H9 (cell line): Measurements from ENCODE around the gene GK2. TPM values are rescaled to one million over a fixed set of nuclear protein-coding genes. Genes with fewer than 3 reads are reported as not detected.

Experiments
- DNase-seq: peaks from one replicate; pipeline ENCODE4 v3.0.0-alpha.2; 2017
- H2AFZ ChIP-seq: one replicate; pipeline ENCODE4 v1.6.1; 2013; ENCODE audit warnings: mild to moderate bottlenecking, low read length, control low read depth, moderate library complexity
- H2AK5ac ChIP-seq: 2 replicates; pipeline ENCODE4 v1.6.1; 2013; ENCODE audit warnings: low read length, control low read depth, mixed read lengths; ENCODE audit not compliant: insufficient read length
- H2BK120ac ChIP-seq: one replicate; pipeline ENCODE4 v1.6.1; 2013; ENCODE audit warnings: low read depth, mild to moderate bottlenecking, low read length, control low read depth, inconsistent platforms; ENCODE audit not compliant: poor library complexity, severe bottlenecking
- H2BK12ac ChIP-seq: 2 replicates; pipeline ENCODE4 v1.6.1; 2013; ENCODE audit warnings: low read length, control low read depth, mixed read lengths, low read depth; ENCODE audit not compliant: insufficient read length
- H2BK15ac ChIP-seq: 2 replicates; pipeline ENCODE4 v1.6.1; 2013; ENCODE audit warnings: low read depth, low read length, control low read depth
- H2BK20ac ChIP-seq: one replicate; pipeline ENCODE4 v1.6.1; 2013; ENCODE audit warnings: low read depth, mild to moderate bottlenecking, low read length, control low read depth, inconsistent platforms; ENCODE audit not compliant: poor library complexity, severe bottlenecking
- H2BK5ac ChIP-seq: 2 replicates; pipeline ENCODE4 v1.6.1; 2013; ENCODE audit warnings: low read length, control low read depth, mixed read lengths; ENCODE audit not compliant: insufficient read length
- H3K14ac ChIP-seq: 2 replicates; pipeline ENCODE4 v1.6.1; 2013; ENCODE audit warnings: low read length, control low read depth; ENCODE audit not compliant: insufficient read depth
- H3K18ac ChIP-seq: 2 replicates; pipeline ENCODE4 v1.6.1; 2013; ENCODE audit warnings: low read depth, mild to moderate bottlenecking, mixed read lengths, low read length, control low read depth; ENCODE audit not compliant: insufficient read length
- H3K23ac ChIP-seq: 2 replicates; pipeline ENCODE4 v1.6.1; 2013; ENCODE audit warnings: low read length, control low read depth, mixed read lengths, low read depth; ENCODE audit not compliant: insufficient read length
- H3K23me2 ChIP-seq: 2 replicates; pipeline ENCODE4 v1.6.1; 2013; ENCODE audit warnings: low read depth, mild to moderate bottlenecking, mixed read lengths, low read length, control low read depth; ENCODE audit not compliant: insufficient read length, poor library complexity, severe bottlenecking
- H3K27ac ChIP-seq: 2 replicates; pipeline ENCODE4 v1.5.1; 2013; ENCODE audit warnings: low read length, control low read depth, mixed read lengths, low read depth; ENCODE audit not compliant: insufficient read length
- H3K27me3 ChIP-seq: 2 replicates; pipeline ENCODE4 v1.6.1; 2013; ENCODE audit warnings: low read length, control low read depth, inconsistent platforms; ENCODE audit not compliant: insufficient read depth
- H3K4ac ChIP-seq: 2 replicates; pipeline ENCODE4 v1.6.1; 2013; ENCODE audit warnings: low read depth, mild to moderate bottlenecking, control low read depth, inconsistent platforms, low read length, moderate library complexity
- H3K4me1 ChIP-seq: 2 replicates; pipeline ENCODE4 v1.6.1; 2013; ENCODE audit warnings: low read length, control low read depth, inconsistent platforms; ENCODE audit not compliant: insufficient read depth
- H3K4me2 ChIP-seq: 2 replicates; pipeline ENCODE4 v1.6.1; 2013; ENCODE audit warnings: low read length, control low read depth, mixed read lengths; ENCODE audit not compliant: insufficient read length, insufficient read depth
- H3K56ac ChIP-seq: 2 replicates; pipeline ENCODE4 v1.6.1; 2013; ENCODE audit warnings: low read depth, mild to moderate bottlenecking, mixed read lengths, low read length, control low read depth; ENCODE audit not compliant: insufficient read length
- H3K79me1 ChIP-seq: 2 replicates; pipeline ENCODE4 v1.6.1; 2013; ENCODE audit warnings: low read depth, mild to moderate bottlenecking, moderate library complexity, low read length, control low read depth, inconsistent platforms; ENCODE audit not compliant: insufficient read depth, poor library complexity, severe bottlenecking
- H3K79me2 ChIP-seq: 2 replicates; pipeline ENCODE4 v1.6.1; 2013; ENCODE audit warnings: low read length, control low read depth, inconsistent platforms; ENCODE audit not compliant: insufficient read depth
- H3K9ac ChIP-seq: 2 replicates; pipeline ENCODE4 v1.6.1; 2013; ENCODE audit warnings: low read length, control low read depth, mixed read lengths; ENCODE audit not compliant: insufficient read length; ENCODE audit errors: extremely low read depth
- H3K9me3 ChIP-seq: one replicate; pipeline ENCODE4 v1.6.1; 2013; ENCODE audit warnings: low read depth, low read length, inconsistent platforms; ENCODE audit not compliant: control insufficient read depth
- H3T11ph ChIP-seq: one replicate; pipeline ENCODE4 v1.6.1; 2013; ENCODE audit warnings: mild to moderate bottlenecking, low read length, control low read depth, inconsistent platforms
- H4K20me1 ChIP-seq: one replicate; pipeline ENCODE4 v1.6.1; 2013; ENCODE audit not compliant: control insufficient read depth, insufficient read length, insufficient read depth
- H4K5ac ChIP-seq: 2 replicates; pipeline ENCODE4 v1.6.1; 2013; ENCODE audit warnings: low read depth, mild to moderate bottlenecking, mixed read lengths, low read length, control low read depth; ENCODE audit not compliant: insufficient read length
- H4K8ac ChIP-seq: replicated peaks from 2 replicates; pipeline ENCODE4 v1.6.1; 2013; ENCODE audit warnings: low read length, control low read depth, mixed read lengths, low read depth; ENCODE audit not compliant: insufficient read length
- H4K91ac ChIP-seq: 2 replicates; pipeline ENCODE4 v1.6.1; 2013; ENCODE audit warnings: low read depth, mild to moderate bottlenecking, moderate library complexity, mixed read lengths, low read length, control low read depth; ENCODE audit not compliant: insufficient read length
- H3K27ac Mint-ChIP-seq, 3 experiments: 2 replicates in 2 of 3; 3 replicates in 1 of 3; pipeline ENCODE4 v1.8.0; 2020 to 2021; ENCODE audit warnings: mixed read lengths in 3 of 3, mild to moderate bottlenecking in 1 of 3, moderate library complexity in 1 of 3
- H3K27me3 Mint-ChIP-seq: 2 replicates; pipeline ENCODE4 v1.8.0; 2021; ENCODE audit warnings: low read depth, mild to moderate bottlenecking, moderate library complexity, mixed read lengths
- H3K36me3 Mint-ChIP-seq, 3 experiments: 2 replicates in 2 of 3; 3 replicates in 1 of 3; pipeline ENCODE4 v1.8.0; 2020 to 2021; ENCODE audit warnings: low read depth in 3 of 3, mixed read lengths in 3 of 3; ENCODE audit not compliant: insufficient read depth in 1 of 3
- H3K4me1 Mint-ChIP-seq, 2 experiments: 2 replicates each; pipeline ENCODE4 v1.8.0; 2020; ENCODE audit warnings: mixed read lengths in 2 of 2
- H3K4me3 Mint-ChIP-seq, 2 experiments: 2 replicates in 1 of 2; 3 replicates in 1 of 2; pipeline ENCODE4 v1.8.0; 2020 to 2021; ENCODE audit warnings: mild to moderate bottlenecking in 2 of 2, mixed read lengths in 2 of 2, moderate library complexity in 1 of 2
- H3K9me3 Mint-ChIP-seq, 2 experiments: 2 replicates in 1 of 2; 3 replicates in 1 of 2; pipeline ENCODE4 v1.8.0; 2020; ENCODE audit warnings: mild to moderate bottlenecking in 2 of 2, mixed read lengths in 2 of 2, moderate library complexity in 1 of 2
- WGBS: extraction: QIAGEN DNeasy Blood & Tissue Kit; methylation state at CpG from one replicate; pipeline ENCODE4 v1.1.7; 2013; ENCODE audit warnings: missing lambda C conversion rate, low lambda C conversion rate, mixed read lengths; ENCODE audit not compliant: insufficient read length; ENCODE audit errors: extremely low coverage; 5-methylcytosine and 5-hydroxymethylcytosine counted together
- total RNA-seq: library from RNA; stranded (reverse); gene quantifications from 2 replicates; pipeline ENCODE4 v1.2.1, GENCODE V29; 2021
- TF ChIP-seq, protein P1 (sequence below): fragments of 200-600 bp; sonication (generic); conservative IDR thresholded peaks from 3 replicates; pipeline ENCODE4 v1.8.0; 2021; ENCODE audit warnings: antibody characterized with exemption, mild to moderate bottlenecking

Gene GK2
- total RNA-seq, 1 experiment from 2014 or later = not detected

DNA sequence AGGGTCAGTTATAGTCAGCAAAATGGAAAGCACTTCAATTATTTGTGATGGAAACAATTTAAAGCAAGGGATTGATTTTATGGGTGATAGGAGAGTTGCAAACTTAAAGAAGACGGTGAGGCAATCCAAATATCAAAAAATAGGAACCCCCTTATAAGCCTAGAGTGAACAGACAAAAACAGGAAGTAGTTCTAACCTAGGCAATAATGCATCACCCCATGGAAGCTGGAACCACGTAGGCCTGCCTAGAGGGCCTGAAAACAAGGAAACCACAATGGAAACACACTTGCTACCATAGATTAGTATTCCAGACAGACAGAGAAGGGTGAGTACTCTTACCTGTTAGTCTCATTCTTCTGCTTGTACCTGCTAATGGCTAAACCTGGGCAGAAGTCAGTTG is 13.5 kb upstream of the GK2 start:
- Mint-ChIP-seq H3K9me3 (peaks cover 0 to 2% of the 10 kb centered on the region in 2 experiments; a peak in 1 of 5 replicates), H3K36me3 (no peaks in the 10 kb centered on the region), H3K4me3 (no peak overlapping the region), H3K27ac (no peak overlapping the region), H3K4me1 (peaks cover 4% of the 10 kb centered on the region in 2 experiments), H3K27me3 (no peaks in the 10 kb centered on the region)
- H4K5ac ChIP-seq = no peak overlapping the region
- no peak overlapping the region for H2BK5ac ChIP-seq
- no peak overlapping the region for H4K91ac ChIP-seq
- no peak overlapping the region for H3K56ac ChIP-seq
- no peak overlapping the region for H3T11ph ChIP-seq
- no peaks in the 10 kb centered on the region for H4K20me1 ChIP-seq
- no peak overlapping the region for H3K14ac ChIP-seq
- no peak overlapping the region for H3K4me2 ChIP-seq
- no peak overlapping the region for H2AFZ ChIP-seq
- H2AK5ac ChIP-seq = no peak overlapping the region
- H3K4ac ChIP-seq = no peak overlapping the region
- H3K9me3 ChIP-seq = no peaks in the 10 kb centered on the region
- no peaks in the 10 kb centered on the region for H3K79me2 ChIP-seq
- H3K27me3 ChIP-seq = no peaks in the 10 kb centered on the region
- H3K27ac ChIP-seq = no peak overlapping the region
- TF ChIP-seq, protein P1, sequence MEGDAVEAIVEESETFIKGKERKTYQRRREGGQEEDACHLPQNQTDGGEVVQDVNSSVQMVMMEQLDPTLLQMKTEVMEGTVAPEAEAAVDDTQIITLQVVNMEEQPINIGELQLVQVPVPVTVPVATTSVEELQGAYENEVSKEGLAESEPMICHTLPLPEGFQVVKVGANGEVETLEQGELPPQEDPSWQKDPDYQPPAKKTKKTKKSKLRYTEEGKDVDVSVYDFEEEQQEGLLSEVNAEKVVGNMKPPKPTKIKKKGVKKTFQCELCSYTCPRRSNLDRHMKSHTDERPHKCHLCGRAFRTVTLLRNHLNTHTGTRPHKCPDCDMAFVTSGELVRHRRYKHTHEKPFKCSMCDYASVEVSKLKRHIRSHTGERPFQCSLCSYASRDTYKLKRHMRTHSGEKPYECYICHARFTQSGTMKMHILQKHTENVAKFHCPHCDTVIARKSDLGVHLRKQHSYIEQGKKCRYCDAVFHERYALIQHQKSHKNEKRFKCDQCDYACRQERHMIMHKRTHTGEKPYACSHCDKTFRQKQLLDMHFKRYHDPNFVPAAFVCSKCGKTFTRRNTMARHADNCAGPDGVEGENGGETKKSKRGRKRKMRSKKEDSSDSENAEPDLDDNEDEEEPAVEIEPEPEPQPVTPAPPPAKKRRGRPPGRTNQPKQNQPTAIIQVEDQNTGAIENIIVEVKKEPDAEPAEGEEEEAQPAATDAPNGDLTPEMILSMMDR = no peak
- no peak overlapping the region for H3K23ac ChIP-seq
- no peak overlapping the region for H4K8ac ChIP-seq
- H3K79me1 ChIP-seq = no peaks in the 10 kb centered on the region
- DNase-seq = no peak
- H3K9ac ChIP-seq = no peak overlapping the region
- H2BK20ac ChIP-seq = no peak overlapping the region
- no peak overlapping the region for H2BK12ac ChIP-seq
- H2BK15ac ChIP-seq = no peak overlapping the region
- WGBS = no CpG with 5 or more reads among the region's 2 CpGs
- H3K23me2 ChIP-seq = no peaks in the 10 kb centered on the region
- H3K18ac ChIP-seq = no peak overlapping the region
- no peak overlapping the region for H2BK120ac ChIP-seq
- H3K4me1 ChIP-seq = no peaks in the 10 kb centered on the region
